SU-DHL-6 (cell line): ENCODE data around the gene TFG.

Source experiments
- EZH2phosphoT487 ChIP-seq: fragments of 200-600 bp; sonication (generic), shearing (Covaris generic); conservative IDR thresholded peaks from 2 replicates; pipeline ENCODE4 v1.6.1; 2018; ENCODE audit warnings: mild to moderate bottlenecking, antibody characterized with exemption, low read length, moderate library complexity, mixed read lengths
- TF ChIP-seq, protein P1 (sequence below): fragments of 200-600 bp; sonication (generic); IDR thresholded peaks from one replicate; pipeline ENCODE4 v1.5.1; 2017; ENCODE audit warnings: antibody characterized with exemption, mild to moderate bottlenecking, low read length, moderate library complexity; ENCODE audit not compliant: insufficient read depth, poor library complexity, severe bottlenecking

DNA sequence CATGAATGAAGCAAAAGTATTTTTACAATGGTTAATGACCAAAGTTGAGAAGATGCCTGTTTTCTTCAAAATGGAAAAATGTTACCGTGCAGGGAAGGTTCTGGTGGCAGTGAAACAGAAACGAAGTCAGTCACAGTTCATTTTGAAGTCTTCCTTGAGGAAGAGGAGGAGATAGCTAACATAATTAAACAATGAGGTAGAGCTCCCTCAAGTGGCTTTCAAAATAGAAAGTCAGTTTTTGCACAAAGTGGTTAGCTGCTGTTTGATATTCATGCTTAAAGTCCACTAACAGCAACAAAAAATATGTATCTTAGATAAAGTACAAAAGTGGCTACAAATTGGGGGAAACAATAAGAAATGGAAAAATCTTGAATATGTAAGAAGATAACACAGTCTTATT, 87.3 kb downstream of the TFG start:
- TF ChIP-seq, protein P1, sequence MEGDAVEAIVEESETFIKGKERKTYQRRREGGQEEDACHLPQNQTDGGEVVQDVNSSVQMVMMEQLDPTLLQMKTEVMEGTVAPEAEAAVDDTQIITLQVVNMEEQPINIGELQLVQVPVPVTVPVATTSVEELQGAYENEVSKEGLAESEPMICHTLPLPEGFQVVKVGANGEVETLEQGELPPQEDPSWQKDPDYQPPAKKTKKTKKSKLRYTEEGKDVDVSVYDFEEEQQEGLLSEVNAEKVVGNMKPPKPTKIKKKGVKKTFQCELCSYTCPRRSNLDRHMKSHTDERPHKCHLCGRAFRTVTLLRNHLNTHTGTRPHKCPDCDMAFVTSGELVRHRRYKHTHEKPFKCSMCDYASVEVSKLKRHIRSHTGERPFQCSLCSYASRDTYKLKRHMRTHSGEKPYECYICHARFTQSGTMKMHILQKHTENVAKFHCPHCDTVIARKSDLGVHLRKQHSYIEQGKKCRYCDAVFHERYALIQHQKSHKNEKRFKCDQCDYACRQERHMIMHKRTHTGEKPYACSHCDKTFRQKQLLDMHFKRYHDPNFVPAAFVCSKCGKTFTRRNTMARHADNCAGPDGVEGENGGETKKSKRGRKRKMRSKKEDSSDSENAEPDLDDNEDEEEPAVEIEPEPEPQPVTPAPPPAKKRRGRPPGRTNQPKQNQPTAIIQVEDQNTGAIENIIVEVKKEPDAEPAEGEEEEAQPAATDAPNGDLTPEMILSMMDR: peak; percentile 12
- TF ChIP-seq EZH2phosphoT487: no peak
